H1 (cell line): ENCODE results near the gene SEMA6A. TPM values are rescaled to one million over a fixed set of nuclear protein-coding genes. Genes with fewer than 3 reads are reported as not detected.

ENCODE experiments used
- CTCF ChIA-PET: fragments of 300-600 bp; sonication (Branson Sonifier 250); formaldehyde crosslinking; loops from one replicate; lab custom pipeline; 2021; ENCODE audit not compliant: partially characterized antibody; lab: Charles Lee
- POLR2A ChIA-PET: fragments of 300-600 bp; sonication (Branson Sonifier 250); formaldehyde crosslinking; loops from one replicate; lab custom pipeline; 2021; ENCODE audit warnings: inconsistent platforms; ENCODE audit not compliant: partially characterized antibody; lab: Charles Lee
- DNase-seq, 2 experiments: peaks; one replicate each; pipeline versions ENCODE4 v3.0.0 to v3.0.0-alpha.2; 2010 to 2022; ENCODE audit warnings: low spot score in 2 of 2, low read depth in 1 of 2, mixed read lengths in 1 of 2
- FAIRE-seq: peaks from 2 replicates; lab custom pipeline; 2011; peaks lifted over from hg19 to GRCh38; lab: Jason Lieb, UNC
- H2AFZ ChIP-seq: 2 replicates; pipeline ENCODE4 v1.8.1; 2012; ENCODE audit warnings: low read length, inconsistent platforms
- H2AK5ac ChIP-seq: 2 replicates; pipeline ENCODE4 v1.6.1; 2013; ENCODE audit warnings: low read depth, low read length
- H2BK120ac ChIP-seq: replicated peaks from 2 replicates; pipeline ENCODE3; 2013; ENCODE audit warnings: low read depth, low read length, inconsistent platforms
- H2BK12ac ChIP-seq: 2 replicates; pipeline ENCODE4 v1.6.1; 2013; ENCODE audit warnings: low read depth, low read length
- H2BK15ac ChIP-seq: 2 replicates; pipeline ENCODE4 v1.6.1; 2013; ENCODE audit warnings: low read length
- H2BK20ac ChIP-seq: 2 replicates; pipeline ENCODE4 v1.6.1; 2013; ENCODE audit warnings: low read length
- H2BK5ac ChIP-seq: 2 replicates; pipeline ENCODE4 v1.6.1; 2013; ENCODE audit warnings: low read depth, low read length
- H3K14ac ChIP-seq: 2 replicates; pipeline ENCODE4 v1.6.1; 2013; ENCODE audit warnings: inconsistent platforms; ENCODE audit not compliant: insufficient read length
- H3K18ac ChIP-seq: 2 replicates; pipeline ENCODE4 v1.6.1; 2013; ENCODE audit warnings: low read length; ENCODE audit errors: extremely low read depth
- H3K23ac ChIP-seq: 2 replicates; pipeline ENCODE4 v1.6.1; 2013; ENCODE audit warnings: inconsistent platforms; ENCODE audit not compliant: insufficient read length
- H3K23me2 ChIP-seq: 2 replicates; pipeline ENCODE4 v1.6.1; 2013; ENCODE audit warnings: low read depth, low read length
- H3K27ac ChIP-seq: 2 replicates; pipeline ENCODE4 v1.6.1; 2011; ENCODE audit warnings: low read depth, low read length, inconsistent platforms
- H3K27me3 ChIP-seq, 4 experiments: replicated peaks in 1 of 4; 1 replicate in 1 of 4; 2 replicates in 3 of 4; pipeline versions ENCODE4 v1.6.1 to v1.8.1; 2011 to 2013; ENCODE audit warnings: low read length in 3 of 4, mild to moderate bottlenecking in 3 of 4, inconsistent platforms in 2 of 4, mixed read lengths in 2 of 4, moderate library complexity in 1 of 4; ENCODE audit not compliant: control insufficient read depth in 3 of 4, insufficient read depth in 3 of 4; ENCODE audit errors: extremely low read depth in 1 of 4
- H3K36me3 ChIP-seq, 4 experiments: 2 replicates each; pipeline versions ENCODE4 v1.6.1 to v1.8.1; 2011 to 2013; ENCODE audit warnings: mild to moderate bottlenecking in 4 of 4, low read length in 3 of 4, moderate library complexity in 2 of 4, control low read depth in 1 of 4, inconsistent platforms in 1 of 4; ENCODE audit not compliant: insufficient read depth in 4 of 4, control insufficient read depth in 2 of 4
- H3K4ac ChIP-seq: replicated peaks from 2 replicates; pipeline ENCODE3; 2013; ENCODE audit warnings: low read length, low read depth, mixed read lengths, inconsistent platforms; ENCODE audit not compliant: insufficient read length
- H3K4me1 ChIP-seq, 4 experiments: replicated peaks in 1 of 4; 1 replicate in 1 of 4; 2 replicates in 3 of 4; pipeline versions ENCODE4 v1.6.1 to v1.8.1; 2011 to 2013; ENCODE audit warnings: low read length in 3 of 4, inconsistent platforms in 2 of 4, mixed read lengths in 1 of 4; ENCODE audit not compliant: insufficient read depth in 4 of 4, control insufficient read depth in 3 of 4
- H3K4me2 ChIP-seq, 2 experiments: 2 replicates each; pipeline versions ENCODE4 v1.6.1 to v1.8.1; 2011 to 2013; ENCODE audit warnings: low read depth in 2 of 2, low read length in 2 of 2, control low read depth in 1 of 2, inconsistent platforms in 1 of 2, mild to moderate bottlenecking in 1 of 2; ENCODE audit not compliant: insufficient read depth in 1 of 2
- H3K4me3 ChIP-seq, 4 experiments: fragments of 200-600, 300-600 bp in 1 of 4; sonication (generic), shearing (Covaris generic), sonication (Bioruptor Twin) in 1 of 4; 2 replicates each; pipeline versions ENCODE4 v1.5.1 to v1.8.1; 2011 to 2016; ENCODE audit warnings: low read length in 4 of 4, low read depth in 3 of 4, control low read depth in 2 of 4, inconsistent platforms in 2 of 4, mild to moderate bottlenecking in 2 of 4, mixed read lengths in 1 of 4, moderate library complexity in 1 of 4; ENCODE audit not compliant: insufficient read depth in 2 of 4; ENCODE audit errors: extremely low read depth in 1 of 4
- H3K56ac ChIP-seq: replicated peaks from 2 replicates; pipeline ENCODE3; 2013; ENCODE audit warnings: low read depth, mild to moderate bottlenecking, mixed read lengths, low read length, inconsistent platforms; ENCODE audit not compliant: insufficient read length
- H3K79me1 ChIP-seq: 2 replicates; pipeline ENCODE4 v1.6.1; 2013; ENCODE audit warnings: low read depth, low read length, control low read depth
- H3K79me2 ChIP-seq, 2 experiments: 2 replicates each; pipeline versions ENCODE4 v1.6.1 to v1.8.1; 2012 to 2013; ENCODE audit warnings: low read length in 2 of 2, mild to moderate bottlenecking in 2 of 2, inconsistent platforms in 1 of 2; ENCODE audit not compliant: insufficient read depth in 2 of 2, control insufficient read depth in 1 of 2
- H3K9ac ChIP-seq, 4 experiments: replicated peaks in 1 of 4; 1 replicate in 1 of 4; 2 replicates in 3 of 4; pipeline versions ENCODE4 v1.6.1 to v1.8.1; 2011 to 2013; ENCODE audit warnings: low read depth in 3 of 4, low read length in 3 of 4, control low read depth in 2 of 4, mild to moderate bottlenecking in 2 of 4, moderate library complexity in 2 of 4, inconsistent platforms in 1 of 4; ENCODE audit errors: extremely low read depth in 1 of 4
- H3K9me3 ChIP-seq, 2 experiments: 2 replicates each; pipeline versions ENCODE4 v1.6.1 to v1.8.1; 2012 to 2013; ENCODE audit warnings: mild to moderate bottlenecking in 2 of 2, moderate library complexity in 2 of 2, control low read depth in 1 of 2, inconsistent platforms in 1 of 2, low read depth in 1 of 2, low read length in 1 of 2, mixed read lengths in 1 of 2; ENCODE audit not compliant: insufficient read depth in 2 of 2
- H4K20me1 ChIP-seq, 2 experiments: replicated peaks in 1 of 2; 2 replicates each; pipeline versions ENCODE3 to v1.8.1; 2011 to 2013; ENCODE audit warnings: inconsistent platforms in 2 of 2, low read length in 2 of 2, mild to moderate bottlenecking in 1 of 2; ENCODE audit not compliant: insufficient read depth in 2 of 2, control insufficient read depth in 1 of 2
- H4K5ac ChIP-seq: 2 replicates; pipeline ENCODE4 v1.6.1; 2013; ENCODE audit warnings: low read length, low read depth, mixed read lengths, inconsistent platforms; ENCODE audit not compliant: insufficient read length
- H4K8ac ChIP-seq: 2 replicates; pipeline ENCODE4 v1.8.0; 2013; ENCODE audit warnings: mild to moderate bottlenecking, moderate library complexity, low read length, inconsistent platforms; ENCODE audit not compliant: insufficient read depth; ENCODE audit errors: extremely low read depth
- H4K91ac ChIP-seq: replicated peaks from 2 replicates; pipeline ENCODE3; 2013; ENCODE audit warnings: low read length, mixed read lengths, inconsistent platforms; ENCODE audit not compliant: insufficient read length
- KDM1A ChIP-seq: fragments of 200-600, 300-600 bp; sonication (generic); IDR thresholded peaks from 2 replicates; pipeline ENCODE4 v1.7.1; 2016; ENCODE audit warnings: mild to moderate bottlenecking, low read length, borderline replicate concordance
- KDM5A ChIP-seq: fragments of 200-600 bp; IDR thresholded peaks from 2 replicates; pipeline ENCODE4 v1.7.1; 2012; ENCODE audit warnings: mild to moderate bottlenecking, low read length, inconsistent platforms, mixed read lengths
- WGBS, 2 experiments: shearing (Covaris generic) in 1 of 2; methylation state at CpG; one replicate each; pipeline versions ENCODE4 v1.1.6 to v1.1.7; 2013 to 2015; ENCODE audit warnings: low lambda C conversion rate in 2 of 2, mixed read lengths in 2 of 2, inconsistent platforms in 1 of 2, low coverage in 1 of 2, missing lambda C conversion rate in 1 of 2; ENCODE audit not compliant: insufficient replicate concordance in 2 of 2, insufficient coverage in 1 of 2, insufficient read length in 1 of 2; ENCODE audit errors: extremely low coverage in 1 of 2, missing lambda C conversion rate in 1 of 2; 5-methylcytosine and 5-hydroxymethylcytosine counted together
- polyA plus RNA-seq, 7 experiments: library from polyadenylated mRNA; depleted of rRNA in 3 of 7; stranded (reverse) in 5 of 7; unstranded in 2 of 7; fragments of >200 nt in 5 of 7; fragments of 200-250 nt in 2 of 7; gene quantifications; 1 replicate in 5 of 7; 2 replicates in 1 of 7; 4 replicates in 1 of 7; pipeline versions ENCODE4 v1.2.1 to v1.2.3, GENCODE V29; 2011 to 2013; ENCODE audit warnings: missing spikeins in 2 of 7, mixed read lengths in 2 of 7
- total RNA-seq: library from RNA; stranded (reverse); fragmentation: NEBNext Ultra II Directional; extraction: Animal tissue kit (Norgen Biotek cat#: 25700); gene quantifications from 2 replicates; pipeline ENCODE4 v1.2.1, GENCODE V29; 2021
- TF ChIP-seq, protein P1 (sequence below), 3 experiments: IDR thresholded peaks; 1 replicate in 2 of 3; 2 replicates in 1 of 3; pipeline versions ENCODE4 v1.5.1 to v1.6.1; 2011; ENCODE audit warnings: low read length in 3 of 3, mild to moderate bottlenecking in 3 of 3, inconsistent platforms in 2 of 3, low read depth in 1 of 3, moderate library complexity in 1 of 3; ENCODE audit not compliant: insufficient read depth in 1 of 3; ENCODE audit errors: control extremely low read depth in 1 of 3

The SEMA6A gene
- total and polyA plus RNA-seq, 2 of the 8 experiments (the other 6 are each of a cell fraction or from before 2014, with no cell fraction given) = 78.3 to 277 TPM

DNA sequence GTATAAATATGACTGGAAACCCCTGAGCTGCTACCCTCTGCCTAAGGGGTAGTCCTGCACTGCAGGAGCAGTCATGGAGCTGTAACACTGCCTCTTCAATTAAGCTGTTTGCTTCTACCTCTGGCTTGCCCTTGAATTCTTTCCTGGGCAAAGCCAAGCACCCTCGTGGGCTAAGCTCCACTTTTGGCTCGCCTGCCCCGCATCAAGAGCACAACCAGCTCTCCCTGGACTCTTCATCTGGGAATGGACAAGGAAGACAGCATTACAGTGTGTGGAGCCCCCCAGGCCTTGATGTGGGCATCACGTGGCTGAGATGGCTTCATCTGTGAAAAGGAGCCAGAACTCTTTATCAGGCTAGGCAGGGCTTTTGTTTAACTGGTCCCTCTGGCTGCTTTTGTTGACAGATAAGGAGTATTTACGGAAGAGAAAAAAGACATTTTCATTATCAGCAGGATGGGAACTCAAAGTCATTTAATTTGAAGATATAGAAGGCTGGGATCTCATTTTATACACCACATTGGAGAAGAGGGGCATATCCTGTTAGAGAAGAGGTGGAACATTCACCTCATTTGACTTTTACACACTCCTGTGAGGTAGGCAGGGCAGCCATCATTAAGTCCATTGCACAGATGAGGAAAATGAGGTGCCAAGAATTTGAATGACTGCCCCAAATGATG lies 137.8 kb downstream of the SEMA6A start:
- DNase-seq (no peak), FAIRE-seq (no peak)
- Histone ChIP-seq H2AFZ (no peak overlapping the region), H2BK120ac (no peak overlapping the region), H4K8ac (no peak overlapping the region), H3K18ac (no peak overlapping the region), H3K23me2 (no peaks in the 10 kb centered on the region; the same call in 1 of the 2 replicates), H4K91ac (no peak overlapping the region), H3K4me3 (no peak overlapping the region), H2BK5ac (no peak overlapping the region), H2BK12ac (no peak overlapping the region), H2BK15ac (no peak overlapping the region), H2AK5ac (no peak overlapping the region), H4K20me1 (peaks cover 0 to 2% of the 10 kb centered on the region in 2 experiments), H3K4ac (no peak overlapping the region), H3K56ac (no peak overlapping the region), H3K14ac (no peak overlapping the region), H4K5ac (no peak overlapping the region), H3K27ac (no peak overlapping the region), H3K4me2 (no peak overlapping the region), H3K79me1 (no peaks in the 10 kb centered on the region), H2BK20ac (no peak overlapping the region), H3K4me1 (peaks cover 3 to 22% (median 10%) of the 10 kb centered on the region in 4 experiments), H3K79me2 (no peaks in the 10 kb centered on the region), H3K23ac (no peak overlapping the region), H3K9me3 (no peaks in the 10 kb centered on the region), H3K27me3 (peaks cover 0 to 20% (median 4%) of the 10 kb centered on the region in 4 experiments; a peak in 4 of 7 replicates), H3K36me3 (no peaks in the 10 kb centered on the region), H3K9ac (no peak overlapping the region)
- 84% methylated on average over 5 of the region's 5 CpGs; no CpG with 5 or more reads in 1 of the 2 experiments for WGBS, 2 experiments
- no peak for TF ChIP-seq KDM1A
- TF ChIP-seq, protein P1, sequence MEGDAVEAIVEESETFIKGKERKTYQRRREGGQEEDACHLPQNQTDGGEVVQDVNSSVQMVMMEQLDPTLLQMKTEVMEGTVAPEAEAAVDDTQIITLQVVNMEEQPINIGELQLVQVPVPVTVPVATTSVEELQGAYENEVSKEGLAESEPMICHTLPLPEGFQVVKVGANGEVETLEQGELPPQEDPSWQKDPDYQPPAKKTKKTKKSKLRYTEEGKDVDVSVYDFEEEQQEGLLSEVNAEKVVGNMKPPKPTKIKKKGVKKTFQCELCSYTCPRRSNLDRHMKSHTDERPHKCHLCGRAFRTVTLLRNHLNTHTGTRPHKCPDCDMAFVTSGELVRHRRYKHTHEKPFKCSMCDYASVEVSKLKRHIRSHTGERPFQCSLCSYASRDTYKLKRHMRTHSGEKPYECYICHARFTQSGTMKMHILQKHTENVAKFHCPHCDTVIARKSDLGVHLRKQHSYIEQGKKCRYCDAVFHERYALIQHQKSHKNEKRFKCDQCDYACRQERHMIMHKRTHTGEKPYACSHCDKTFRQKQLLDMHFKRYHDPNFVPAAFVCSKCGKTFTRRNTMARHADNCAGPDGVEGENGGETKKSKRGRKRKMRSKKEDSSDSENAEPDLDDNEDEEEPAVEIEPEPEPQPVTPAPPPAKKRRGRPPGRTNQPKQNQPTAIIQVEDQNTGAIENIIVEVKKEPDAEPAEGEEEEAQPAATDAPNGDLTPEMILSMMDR (IDR thresholded peaks at IDR 0.05; ENCODE audit: control extremely low read depth in 1 of 3, insufficient read depth in 1 of 3, low read depth in 1 of 3, low read length in 3 of 3) = no peak
- TF ChIP-seq KDM5A = no peak
- CTCF ChIA-PET = interaction anchor here (0.6 kb wide), 1 partner anchor 145 kb away, joined by 3 read pairs; no protein-coding TSS in a partner anchor
- POLR2A ChIA-PET = no interaction called here
